Ovary (tissue), 3 donors: ENCODE measurements around the gene SORL1.

Source experiments
- CTCF ChIP-seq, 3 donors: fragments of 450-650 bp in 2 of 3; fragments of 200-600 bp in 1 of 3; IDR thresholded peaks; one replicate each; pipeline versions ENCODE4 v1.5.1 to v1.8.0; 2016 to 2022; ENCODE audit warnings: antibody characterized with exemption in 3 of 3, mild to moderate bottlenecking in 1 of 3
- EP300 ChIP-seq: sonication (generic); formaldehyde crosslinking; IDR thresholded peaks from one replicate; pipeline ENCODE4 v1.6.1; 2017; ENCODE audit warnings: antibody characterized with exemption
- POLR2A ChIP-seq: fragments of 450-650 bp; IDR thresholded peaks from one replicate; pipeline ENCODE4 v1.6.1; 2017; ENCODE audit warnings: antibody characterized with exemption, mild to moderate bottlenecking, moderate library complexity
- donor health status: DM: no; HTN: no; CAD: no.

- TF ChIP-seq CTCF (IDR thresholded peaks at IDR 0.05) (no peak), POLR2A (no peak), EP300 (no peak)
Observed at GRCh38 chr11:121453589-121454299, 1.6 kb downstream of the SORL1 start.
